ENCODE measurements around the gene SRRM4.
A peak's percentile ranks its signal among the peaks of the same experiment; 100 is the strongest.

SRRM4 gene

DNA sequence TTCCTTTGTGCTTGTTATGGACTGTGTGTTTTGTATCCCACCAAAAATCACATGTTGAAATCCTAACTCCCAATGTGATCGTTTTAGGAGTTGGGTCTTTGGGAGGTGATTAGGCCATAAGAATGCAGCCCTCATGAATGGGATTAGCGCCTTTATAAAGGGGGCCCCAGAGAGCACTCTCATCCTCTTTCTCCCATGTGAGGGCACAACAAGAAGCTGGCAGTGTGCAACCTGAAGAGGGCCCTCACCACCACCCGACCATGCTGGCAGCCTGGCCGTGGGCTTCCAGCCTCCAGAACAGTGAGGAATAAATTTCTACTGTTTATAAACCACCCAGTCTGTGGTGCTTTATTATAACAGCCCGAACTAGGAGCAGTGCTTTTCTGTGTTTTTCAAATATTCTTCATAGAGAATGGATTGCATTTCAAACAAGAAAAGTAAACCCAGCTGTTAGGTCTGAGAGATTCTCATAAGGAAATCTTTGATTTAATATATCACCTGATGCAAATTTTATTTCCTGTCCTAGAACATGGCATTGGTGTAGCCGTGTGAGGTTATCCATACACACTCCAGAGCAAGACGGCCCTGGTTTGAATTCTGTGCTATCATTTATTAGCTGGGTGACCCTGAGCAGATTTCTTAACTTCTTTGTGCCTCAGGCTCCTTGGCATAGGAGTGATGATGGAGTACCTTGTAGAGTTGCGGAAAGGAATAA, 225.2 kb downstream of the SRRM4 start:
- DNase-seq = no peak

DNA sequence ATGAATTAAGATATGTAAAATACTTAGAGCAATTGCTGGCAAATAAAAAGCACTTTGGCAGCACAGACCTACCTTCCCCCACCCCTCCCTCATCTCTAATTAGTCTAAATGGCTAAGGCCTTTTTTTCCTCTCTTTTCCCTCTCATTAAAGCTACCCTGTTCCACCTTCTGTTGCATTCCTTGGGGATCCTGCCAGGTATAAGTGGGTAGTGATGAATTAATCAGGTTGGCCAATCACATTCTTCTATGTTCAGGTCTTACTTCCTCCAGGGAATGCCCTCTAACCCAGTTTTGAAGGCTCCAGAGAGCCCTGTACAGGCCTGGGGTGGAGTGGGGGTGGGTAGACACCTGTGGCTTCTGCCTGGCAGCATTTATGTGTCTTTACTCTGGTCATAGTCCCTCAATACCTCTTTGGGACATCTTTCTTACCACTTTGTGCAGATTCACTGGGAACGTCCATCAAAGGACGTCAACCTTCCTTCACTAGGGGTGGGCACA, 225.8 kb downstream of the SRRM4 start:
- peak; percentile 30 for DNase-seq

DNA sequence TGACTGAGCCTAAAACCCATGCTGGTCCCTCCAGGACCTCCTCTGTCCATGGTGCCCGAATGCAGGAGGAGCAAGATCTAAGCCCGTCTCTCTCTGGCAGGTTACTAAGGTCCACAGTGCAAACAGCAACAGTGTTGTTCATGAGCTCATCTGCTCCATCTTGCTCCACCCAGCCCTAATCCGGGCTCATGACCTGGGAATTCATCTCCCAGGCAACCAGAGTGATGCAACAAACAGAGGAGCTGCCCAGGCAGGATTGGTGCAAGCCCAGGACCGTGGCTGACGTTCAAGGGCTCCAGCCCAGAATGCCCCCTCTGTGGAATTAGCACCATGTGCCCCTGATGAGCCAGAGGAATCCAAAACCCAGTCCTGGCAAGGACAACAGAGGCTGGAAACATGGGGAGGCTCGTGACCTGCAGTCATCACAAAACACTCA, 227.3 kb downstream of the SRRM4 start:
- no peak for DNase-seq

DNA sequence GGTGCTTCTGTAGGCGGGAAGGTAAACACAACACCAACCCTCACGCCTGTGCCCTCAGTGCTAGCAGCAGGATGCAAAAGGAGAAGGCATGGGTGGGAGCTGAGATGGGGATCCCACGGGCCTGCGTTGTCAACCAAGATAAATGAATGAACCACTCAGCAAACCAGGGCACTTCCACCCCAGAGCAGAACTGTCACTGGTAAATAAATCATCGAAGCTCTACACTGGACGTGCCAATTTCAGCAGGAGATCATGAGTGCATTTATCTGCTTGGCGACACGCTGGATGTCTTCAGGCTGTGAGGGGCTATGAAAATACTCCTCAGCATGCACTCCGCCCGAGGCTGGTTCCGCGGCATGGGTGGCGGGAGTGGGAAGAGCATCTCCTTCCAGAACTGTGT, 230.5 kb downstream of the SRRM4 start:
- no peak for DNase-seq
